Measurements from ENCODE around the gene DNAJC3.
"Not testable (repeated sequence)": the region's sequence is repeated elsewhere in the genome, so short reads cannot be mapped to it uniquely, and the experiment has no call there.

The DNAJC3 gene

GRCh38 chr13:95716231-95716630 lies 39.3 kb downstream of the DNAJC3 start:
- no peak for DNase-seq

DNA sequence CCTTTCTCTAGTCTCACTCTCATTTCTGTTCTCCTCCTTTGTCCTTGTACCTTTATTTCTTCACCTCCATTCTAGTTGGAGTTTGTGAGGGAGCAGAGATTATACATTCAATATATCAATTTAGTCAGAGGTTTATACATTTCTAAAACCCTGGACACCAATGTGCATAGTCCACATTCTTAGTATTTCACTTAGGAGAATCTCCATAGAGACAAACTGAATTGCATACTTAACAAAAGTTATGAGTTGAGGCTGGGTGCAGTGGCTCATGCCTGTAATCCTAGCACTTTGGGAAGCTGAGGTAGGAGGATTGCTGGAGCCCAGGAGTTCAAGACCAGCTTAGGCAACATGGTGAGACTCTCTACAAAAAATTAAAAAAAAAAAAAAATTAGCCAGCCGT lies 45.3 kb downstream of the DNAJC3 start:
- no peak for DNase-seq

- no peak for DNase-seq
Measured at GRCh38 chr13:95723438-95723837, 46.5 kb downstream of the DNAJC3 start.

GRCh38 chr13:95724252-95724651 lies 47.3 kb downstream of the DNAJC3 start:
- no peak for DNase-seq

DNA sequence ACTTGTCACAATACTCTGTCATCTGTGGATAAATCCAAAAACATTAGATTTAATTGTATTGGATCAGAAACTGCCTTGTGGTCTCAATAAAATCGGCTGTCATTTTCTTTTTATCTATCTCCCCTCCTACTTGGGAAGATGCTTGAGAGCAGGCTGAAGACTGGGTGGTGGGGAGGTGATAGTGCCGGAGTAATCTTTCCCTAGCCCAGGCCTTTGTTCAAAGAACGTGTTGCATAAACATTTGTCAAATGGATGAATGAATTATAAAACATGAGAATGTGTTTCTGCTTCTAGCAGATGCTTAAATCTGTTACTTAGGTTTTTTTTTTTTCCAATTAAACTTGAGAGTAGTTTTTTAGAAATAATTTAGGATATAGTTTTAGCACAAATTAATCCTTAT lies 49.9 kb downstream of the DNAJC3 start:
- no peak for DNase-seq

- DNase-seq = no peak
Measured at GRCh38 chr13:95728957-95729356, 52.0 kb downstream of the DNAJC3 start.

DNA sequence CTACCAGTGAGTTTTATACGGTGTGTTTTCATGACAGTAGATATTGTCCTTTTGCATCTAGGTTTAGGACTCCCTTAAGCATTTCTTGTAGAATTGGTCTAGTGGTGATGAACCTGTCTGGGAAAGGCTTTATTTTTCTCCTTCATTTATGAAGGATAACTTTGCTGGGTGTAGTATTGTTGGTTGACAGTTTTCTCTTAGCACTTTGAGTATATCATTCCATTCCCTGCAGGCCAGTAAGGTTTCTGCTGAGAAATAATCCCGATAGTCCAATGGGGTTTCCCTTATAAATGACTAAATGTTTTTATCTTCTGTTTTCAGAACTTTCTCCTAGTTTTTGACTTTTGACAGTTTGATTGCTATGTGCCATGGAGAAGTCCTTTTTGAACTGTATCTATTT lies 57.2 kb downstream of the DNAJC3 start:
- DNase-seq = no peak

GRCh38 chr13:95740071-95740978 lies 63.4 kb downstream of the DNAJC3 start:
- not testable (repeated sequence) for DNase-seq

DNA sequence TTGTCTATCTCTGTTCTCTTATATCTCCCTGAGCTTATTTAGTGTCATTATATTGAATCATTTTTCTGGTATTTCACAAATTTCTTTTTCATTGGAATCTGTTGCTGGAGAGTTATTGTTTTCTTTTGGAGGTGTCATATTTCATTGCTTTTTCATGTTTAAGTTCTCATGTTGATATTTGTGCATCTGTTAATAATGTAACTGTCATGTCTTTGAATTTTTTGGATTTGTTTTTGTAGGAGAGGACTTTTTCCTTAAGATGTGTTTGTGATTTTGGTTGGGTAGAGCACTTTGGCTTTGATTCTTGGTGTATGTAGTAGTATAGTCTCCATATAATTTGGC lies 64.0 kb downstream of the DNAJC3 start:
- no peak for DNase-seq

DNA sequence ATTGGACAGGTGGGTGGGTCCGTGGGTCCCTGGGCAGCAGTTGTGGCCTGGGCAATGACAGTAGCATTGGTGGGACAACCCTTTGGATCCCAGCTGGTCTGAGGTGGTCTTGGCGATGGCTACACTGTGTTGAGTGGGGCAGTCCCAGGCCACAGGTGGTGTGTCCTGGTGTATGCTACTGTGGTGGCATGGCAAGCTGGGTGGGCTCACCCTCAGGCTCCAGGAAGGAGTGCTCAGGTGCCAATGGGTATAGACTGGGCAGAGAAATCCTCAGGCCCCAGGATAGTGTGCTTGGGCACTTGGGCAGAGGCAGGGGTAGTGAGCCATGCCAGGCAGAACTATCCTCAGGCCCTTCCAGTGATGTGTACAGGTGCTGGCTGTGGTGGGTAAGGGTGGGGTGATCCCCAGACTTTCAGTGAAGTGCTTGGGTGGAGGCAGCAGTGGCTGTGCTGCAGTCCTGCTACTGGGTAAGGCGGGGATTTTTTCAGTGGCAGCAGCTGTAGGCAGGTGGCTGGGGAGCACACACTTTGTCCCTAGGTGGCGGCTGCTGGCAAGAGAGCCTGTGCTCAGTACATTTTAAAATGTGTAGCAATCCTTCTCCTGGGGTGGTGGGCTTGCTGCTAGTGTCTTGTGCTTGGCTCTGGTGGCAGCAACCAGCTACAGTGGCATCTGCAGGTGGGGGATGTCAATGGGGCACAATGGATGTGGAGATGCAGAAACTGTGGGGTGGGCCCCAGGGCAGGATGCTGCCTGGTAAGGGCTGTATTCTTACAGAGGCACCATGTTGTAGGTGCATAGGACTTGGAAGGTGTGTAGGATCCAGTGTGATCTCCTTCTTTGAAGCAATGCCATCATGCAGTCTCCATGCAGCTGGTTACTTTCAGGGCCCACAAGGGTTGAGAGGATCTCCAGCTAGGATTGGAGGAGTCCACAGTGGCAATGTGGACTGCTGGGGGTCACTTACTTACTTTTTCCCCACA lies 64.9 kb downstream of the DNAJC3 start:
- DNase-seq = no peak

DNA sequence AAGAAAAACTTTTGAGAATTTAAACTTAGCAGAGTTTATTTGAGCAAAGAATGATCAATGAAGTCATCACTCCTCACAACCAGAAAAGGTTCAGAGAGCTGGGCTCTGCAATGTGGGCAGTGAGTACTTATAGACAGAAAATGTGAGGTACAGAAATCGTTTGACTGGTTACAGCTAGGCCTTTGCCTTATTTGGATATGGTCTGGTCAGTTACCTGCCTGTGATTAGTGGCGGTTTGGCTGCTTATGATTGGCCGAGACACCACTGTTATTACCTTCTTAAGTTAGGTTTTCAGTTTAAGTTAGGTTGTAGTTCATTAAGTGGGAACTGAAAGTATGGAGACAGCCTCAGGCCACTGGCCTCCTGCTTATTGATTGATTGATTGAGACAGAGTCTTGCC lies 66.3 kb downstream of the DNAJC3 start:
- DNase-seq = no peak

- DNase-seq = no peak
Measured at GRCh38 chr13:95745289-95745688, 68.3 kb downstream of the DNAJC3 start.

GRCh38 chr13:95745752-95746151 lies 68.8 kb downstream of the DNAJC3 start:
- no peak for DNase-seq

DNA sequence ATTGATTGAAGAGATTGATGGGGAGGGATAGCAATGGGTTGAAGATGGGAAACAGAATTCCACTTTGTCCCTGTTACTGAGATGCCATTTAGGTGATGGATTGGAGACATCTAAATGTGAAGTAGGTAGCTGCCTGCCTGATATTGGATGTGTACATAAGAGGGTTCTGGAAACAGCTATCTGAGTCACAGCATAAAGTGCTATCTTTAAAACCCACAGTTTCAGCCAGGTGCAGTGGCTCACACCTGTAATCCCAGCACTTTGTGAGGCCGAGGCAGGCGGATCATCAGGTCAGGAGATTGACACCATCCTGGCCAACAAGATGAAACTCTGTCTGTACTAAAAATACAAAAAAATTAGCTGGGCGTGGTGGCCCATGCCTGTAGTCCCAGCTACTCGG lies 72.6 kb downstream of the DNAJC3 start:
- DNase-seq = no peak

DNA sequence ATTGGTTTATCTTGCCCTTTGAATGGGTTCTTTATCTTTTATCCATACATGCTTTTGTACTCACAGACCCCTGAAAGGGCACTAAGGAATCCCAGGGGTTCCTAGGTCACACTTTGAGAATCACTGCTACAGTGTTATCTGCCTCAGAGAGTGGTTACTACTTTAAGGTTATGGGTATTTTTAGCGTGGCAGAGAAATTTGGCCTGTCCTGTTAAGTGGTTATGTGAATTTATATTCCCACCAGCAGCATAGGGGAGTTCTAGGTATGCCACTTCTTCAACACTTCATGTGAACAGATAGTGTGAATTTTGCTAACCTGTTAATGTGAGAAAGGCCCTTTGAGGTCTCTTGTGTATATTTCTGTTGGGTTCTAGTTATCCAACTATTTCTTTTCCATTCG lies 75.7 kb downstream of the DNAJC3 start:
- DNase-seq = no peak

DNA sequence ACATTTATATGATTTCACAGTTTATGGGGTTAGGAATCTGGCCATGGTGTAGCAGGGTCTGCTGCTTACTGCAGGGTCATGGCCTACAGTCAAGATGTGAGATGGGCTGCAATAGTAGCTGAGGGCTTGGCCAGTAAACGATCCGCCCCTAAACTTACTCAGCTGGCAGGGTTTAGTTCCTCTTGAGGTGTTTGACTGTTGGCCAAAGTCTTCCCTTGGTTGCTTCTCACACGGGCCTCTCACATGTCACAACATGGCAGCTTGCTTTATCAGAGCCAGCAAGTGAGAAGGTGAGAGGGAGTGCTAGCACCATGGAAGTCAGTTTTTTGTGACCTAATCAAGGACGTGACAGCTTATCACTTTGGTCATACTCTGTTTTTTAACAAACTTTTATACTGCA lies 77.1 kb downstream of the DNAJC3 start:
- no peak for DNase-seq

GRCh38 chr13:95756072-95756471 lies 79.1 kb downstream of the DNAJC3 start:
- no peak for DNase-seq

DNA sequence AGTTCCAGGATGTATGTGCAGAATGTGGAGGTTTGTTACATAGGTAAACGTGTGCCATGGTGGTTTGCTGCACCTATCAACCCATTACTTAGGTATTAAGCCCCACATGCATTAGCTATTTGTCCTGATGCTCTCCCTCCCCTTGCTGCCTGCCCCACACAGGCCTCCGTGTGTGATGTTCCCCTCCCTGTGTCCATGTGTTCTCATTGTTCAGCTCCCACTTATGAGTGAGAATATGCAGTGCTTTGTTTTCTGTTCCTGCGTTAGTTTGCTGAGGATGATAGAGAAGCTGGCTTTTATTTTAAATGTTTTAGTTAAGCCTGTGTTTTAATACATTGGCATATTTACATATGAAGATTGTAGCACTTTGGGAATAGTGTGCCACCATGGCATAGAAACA lies 85.7 kb downstream of the DNAJC3 start:
- DNase-seq = not testable (repeated sequence)

GRCh38 chr13:95763601-95764000 lies 86.7 kb downstream of the DNAJC3 start:
- no peak for DNase-seq

GRCh38 chr13:95771905-95772304 lies 95.0 kb downstream of the DNAJC3 start:
- DNase-seq = no peak

DNA sequence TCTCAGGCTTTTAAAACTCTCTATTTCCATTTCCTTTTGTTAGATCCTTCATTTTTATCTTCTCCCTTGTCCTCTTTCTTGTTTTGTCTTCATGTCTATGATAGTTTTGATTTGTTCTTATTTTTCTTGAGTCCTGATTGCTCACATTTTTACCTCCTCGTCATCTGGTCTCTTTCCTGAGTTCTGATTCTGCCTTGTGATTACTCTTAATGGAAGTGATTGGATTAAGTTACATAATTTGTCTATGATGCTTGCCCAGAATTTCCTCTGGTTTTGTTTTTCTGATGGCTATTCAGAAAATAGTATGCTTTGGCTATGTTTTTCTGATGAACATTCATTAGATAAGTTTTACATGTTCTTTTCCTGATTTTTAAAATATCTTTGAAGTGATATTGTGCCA lies 102.6 kb downstream of the DNAJC3 start:
- DNase-seq = no peak

DNA sequence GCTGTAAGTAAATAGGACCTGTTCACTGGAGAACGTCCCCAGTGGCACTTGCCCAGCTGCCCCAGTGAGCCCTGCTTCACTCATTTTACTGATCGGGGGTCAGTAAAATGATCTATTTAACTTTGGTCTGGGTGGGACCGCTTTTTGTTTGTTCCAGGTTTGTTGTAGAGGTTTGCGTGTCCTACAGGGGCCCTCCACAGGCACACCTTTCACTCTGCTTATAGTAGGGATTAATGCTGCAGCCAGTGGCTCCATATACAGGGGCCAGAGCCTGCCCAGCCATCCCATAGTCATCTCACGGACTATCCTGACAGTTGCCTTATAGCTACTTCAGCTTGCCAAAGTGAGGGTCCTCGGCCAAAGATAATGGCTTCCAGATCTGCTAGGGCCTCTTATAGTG lies 104.1 kb downstream of the DNAJC3 start:
- no peak for DNase-seq

- DNase-seq = not testable (repeated sequence)
Measured at GRCh38 chr13:95781940-95782339, 105.0 kb downstream of the DNAJC3 start.

DNA sequence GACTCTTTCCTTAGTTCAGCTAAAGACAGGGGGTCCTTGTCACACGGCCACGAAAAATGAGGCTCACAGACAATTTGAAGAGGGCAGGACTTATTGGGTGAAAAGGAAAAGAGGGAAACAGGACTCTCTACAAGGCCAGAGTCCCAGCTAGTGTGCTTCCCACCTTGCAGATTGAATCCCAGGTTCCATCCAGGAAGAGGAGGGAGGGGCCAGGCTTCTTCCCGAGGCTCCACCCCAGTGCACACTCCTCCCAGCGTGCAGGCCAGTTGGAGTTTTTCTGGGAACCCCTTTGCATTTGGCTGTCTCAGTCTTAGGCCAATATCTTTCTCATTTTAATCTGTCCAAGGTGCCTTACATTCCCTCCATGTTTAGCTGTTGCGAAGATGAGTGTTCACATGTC lies 106.8 kb downstream of the DNAJC3 start:
- no peak for DNase-seq

Measured in activated effector memory CD4-positive, alpha-beta T cell treated with anti-CD3 and anti-CD28 coated beads, Interleukin-2, amount 50 U/mL, for 16 hours (primary cell).